ENCODE measurements around the gene SLC26A5.
"Not testable (repeated sequence)": the region's sequence is repeated elsewhere in the genome, so short reads cannot be mapped to it uniquely, and the experiment has no call there.

The SLC26A5 gene, protein sequence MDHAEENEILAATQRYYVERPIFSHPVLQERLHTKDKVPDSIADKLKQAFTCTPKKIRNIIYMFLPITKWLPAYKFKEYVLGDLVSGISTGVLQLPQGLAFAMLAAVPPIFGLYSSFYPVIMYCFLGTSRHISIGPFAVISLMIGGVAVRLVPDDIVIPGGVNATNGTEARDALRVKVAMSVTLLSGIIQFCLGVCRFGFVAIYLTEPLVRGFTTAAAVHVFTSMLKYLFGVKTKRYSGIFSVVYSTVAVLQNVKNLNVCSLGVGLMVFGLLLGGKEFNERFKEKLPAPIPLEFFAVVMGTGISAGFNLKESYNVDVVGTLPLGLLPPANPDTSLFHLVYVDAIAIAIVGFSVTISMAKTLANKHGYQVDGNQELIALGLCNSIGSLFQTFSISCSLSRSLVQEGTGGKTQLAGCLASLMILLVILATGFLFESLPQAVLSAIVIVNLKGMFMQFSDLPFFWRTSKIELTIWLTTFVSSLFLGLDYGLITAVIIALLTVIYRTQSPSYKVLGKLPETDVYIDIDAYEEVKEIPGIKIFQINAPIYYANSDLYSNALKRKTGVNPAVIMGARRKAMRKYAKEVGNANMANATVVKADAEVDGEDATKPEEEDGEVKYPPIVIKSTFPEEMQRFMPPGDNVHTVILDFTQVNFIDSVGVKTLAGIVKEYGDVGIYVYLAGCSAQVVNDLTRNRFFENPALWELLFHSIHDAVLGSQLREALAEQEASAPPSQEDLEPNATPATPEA

DNA sequence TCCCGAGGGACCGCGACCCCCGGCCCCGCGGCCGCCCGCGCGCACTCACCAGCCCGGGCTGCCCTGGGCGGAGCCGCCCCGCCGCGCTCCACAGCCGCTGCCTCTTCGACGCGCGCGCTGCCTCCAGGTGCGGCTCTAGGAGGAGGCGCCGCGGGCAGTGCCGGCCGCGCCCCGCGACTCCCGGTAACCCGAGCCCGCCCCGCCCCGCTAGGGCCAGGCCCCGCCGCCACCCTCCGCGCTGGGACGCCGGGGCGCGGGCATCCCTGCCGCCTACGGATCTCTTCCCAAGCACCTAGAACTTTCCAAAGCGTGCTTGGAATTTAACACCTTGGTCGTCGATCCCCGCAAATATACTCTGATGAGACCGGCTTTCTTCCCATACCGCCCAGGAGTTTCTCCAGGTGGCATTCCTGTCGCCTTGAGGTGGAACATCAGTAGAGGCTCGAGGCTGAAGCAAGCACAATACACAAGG is at the start of gene SLC26A5:
Gene SLC26A5 (minus strand): TSS at position 159 of the 472 bp plus-strand sequence. CDS start 24,693 bp downstream, outside the sequence.
- DNase-seq (ENCODE audit: low read depth in 4 of 4, low spot score in 1 of 4) = no peak

DNA sequence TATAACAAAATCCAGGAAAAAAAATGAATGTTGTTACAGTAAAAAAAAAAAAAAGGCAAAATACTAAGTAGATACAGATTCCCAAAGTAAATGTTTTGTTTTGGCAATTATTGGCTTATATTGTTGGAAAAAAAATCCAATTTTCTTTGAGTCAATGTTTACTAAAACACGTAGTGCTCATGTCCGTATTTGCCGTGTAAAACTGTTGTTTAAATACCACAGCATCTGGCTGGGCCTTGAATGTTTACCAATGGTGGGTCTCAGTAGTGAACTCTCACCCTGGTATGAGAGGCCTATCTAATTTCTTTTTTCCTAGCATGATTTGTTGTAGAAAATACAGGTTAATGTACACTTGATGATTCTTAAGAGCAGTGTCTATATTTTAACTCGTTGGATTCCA is 41.4 kb upstream of the SLC26A5 start:
- no peak for DNase-seq (ENCODE audit: low read depth in 4 of 4, low spot score in 1 of 4)

DNA sequence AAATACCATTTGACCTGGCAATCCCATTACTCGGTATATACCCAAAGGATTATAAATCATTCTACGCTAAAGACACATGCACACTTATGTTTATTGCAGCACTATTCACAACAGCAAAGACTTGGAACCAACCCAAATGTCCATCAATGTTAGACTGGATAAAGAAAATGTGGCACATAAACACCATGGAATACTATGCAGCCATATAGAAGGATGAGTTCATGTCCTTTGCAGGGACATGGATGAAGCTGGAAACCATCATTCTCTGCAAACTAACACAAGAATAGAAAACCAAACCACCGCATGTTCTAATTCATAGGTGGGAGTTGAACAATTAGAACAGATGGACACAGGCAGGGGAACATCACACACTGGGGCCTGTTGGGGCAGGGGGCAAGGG is 40.9 kb upstream of the SLC26A5 start:
- DNase-seq (ENCODE audit: low read depth in 4 of 4, low spot score in 1 of 4) = not testable (repeated sequence)

DNA sequence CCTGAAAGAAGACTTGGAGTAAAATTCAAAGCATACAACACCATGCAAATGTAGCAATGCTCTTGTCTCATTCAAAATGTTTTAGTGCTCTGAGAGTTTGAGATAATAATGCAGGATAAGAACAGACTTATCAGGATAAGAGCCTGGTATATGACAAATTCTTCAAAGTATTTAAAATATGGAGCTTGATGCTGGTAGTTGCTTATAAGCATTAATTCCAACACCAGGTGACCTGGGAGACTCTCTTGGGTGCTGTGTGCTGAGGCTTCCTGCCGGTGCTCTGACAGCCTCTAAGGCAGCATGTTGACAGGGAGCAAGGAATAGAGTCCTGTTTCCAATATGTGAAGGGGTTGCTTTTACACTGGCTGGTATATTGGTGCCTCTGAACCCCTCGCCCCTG is 34.8 kb upstream of the SLC26A5 start:
- no peak for DNase-seq (ENCODE audit: low read depth in 4 of 4, low spot score in 1 of 4)

DNA sequence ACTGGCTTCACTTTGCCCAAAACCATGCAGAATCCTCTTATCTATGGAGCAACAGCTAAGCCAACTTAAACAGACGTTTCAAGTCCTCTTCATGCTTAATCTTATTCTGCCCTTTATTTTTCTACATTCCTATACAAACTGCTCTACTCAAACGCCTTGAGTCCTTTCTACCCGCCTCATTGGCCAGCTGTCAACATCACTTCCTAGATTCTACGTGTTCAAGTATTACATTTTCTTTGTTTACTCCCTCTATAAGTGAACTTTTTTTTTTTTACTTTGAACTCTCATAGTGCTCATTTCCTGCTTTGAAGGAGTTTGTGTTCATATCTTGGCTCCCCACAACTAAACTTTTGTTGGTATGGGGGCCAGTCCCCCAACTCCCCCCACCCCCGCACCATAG is 28.9 kb upstream of the SLC26A5 start:
- DNase-seq (ENCODE audit: low read depth in 4 of 4, low spot score in 1 of 4) = no peak

DNA sequence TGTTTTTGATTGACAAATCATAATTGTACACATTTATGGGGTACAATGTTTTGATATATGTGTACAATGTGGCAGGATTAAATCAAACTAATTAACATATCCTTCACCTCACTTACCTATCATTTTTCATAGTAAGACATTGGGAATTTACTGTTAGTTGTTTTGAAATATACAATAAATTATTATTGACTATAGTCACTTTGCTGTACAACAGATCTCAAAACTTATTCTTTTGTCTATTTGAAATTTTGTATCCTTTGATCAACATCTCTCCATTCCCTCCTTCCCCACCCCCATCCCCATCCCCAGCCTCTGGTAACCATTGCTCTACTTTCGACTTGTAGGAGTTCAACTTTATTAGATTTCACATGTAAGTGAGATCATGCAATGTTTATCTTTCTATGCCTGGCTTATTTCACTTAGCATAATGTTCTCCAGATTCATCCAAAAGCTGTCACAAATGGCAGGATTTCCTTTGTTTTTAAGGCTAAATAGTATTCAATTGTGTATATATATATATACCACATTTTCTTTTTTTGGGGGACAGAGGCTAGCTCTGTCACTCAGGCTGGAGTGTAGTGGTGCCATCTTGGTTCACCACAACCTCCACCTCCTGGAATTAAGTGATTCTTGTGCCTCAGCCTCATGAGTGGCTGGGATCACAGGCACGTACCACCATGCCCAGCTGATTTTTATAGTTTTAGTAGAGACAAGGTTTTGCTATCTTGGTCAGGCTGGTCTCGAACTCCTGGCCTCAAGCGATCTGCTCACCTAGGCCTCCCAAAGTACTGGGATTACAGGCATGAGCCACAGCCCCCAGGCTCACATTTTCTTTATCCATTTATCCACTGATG is 23.3 kb upstream of the SLC26A5 start:
- DNase-seq (ENCODE audit: low read depth in 4 of 4, low spot score in 1 of 4) = no peak

DNA sequence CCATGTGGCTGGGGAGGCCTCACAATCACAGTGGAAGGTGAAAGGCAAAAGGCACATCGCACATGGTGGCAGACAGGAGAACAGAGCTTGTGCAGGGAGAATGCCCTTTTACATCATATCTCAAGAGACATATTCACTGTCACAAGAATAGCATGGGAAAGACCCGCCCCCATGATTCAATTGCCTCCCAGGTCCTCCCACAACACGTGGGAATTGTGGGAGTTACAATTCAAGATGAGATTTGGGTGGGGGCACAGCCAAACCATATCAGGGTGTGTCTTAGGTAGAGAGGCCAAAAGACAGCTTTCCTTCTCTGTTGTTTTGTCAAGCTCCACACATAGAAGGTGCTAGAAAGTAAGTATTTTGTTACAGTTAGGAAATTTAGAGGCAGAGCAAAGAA is 20.8 kb upstream of the SLC26A5 start:
- DNase-seq (ENCODE audit: low read depth in 4 of 4, low spot score in 1 of 4) = no peak

DNA sequence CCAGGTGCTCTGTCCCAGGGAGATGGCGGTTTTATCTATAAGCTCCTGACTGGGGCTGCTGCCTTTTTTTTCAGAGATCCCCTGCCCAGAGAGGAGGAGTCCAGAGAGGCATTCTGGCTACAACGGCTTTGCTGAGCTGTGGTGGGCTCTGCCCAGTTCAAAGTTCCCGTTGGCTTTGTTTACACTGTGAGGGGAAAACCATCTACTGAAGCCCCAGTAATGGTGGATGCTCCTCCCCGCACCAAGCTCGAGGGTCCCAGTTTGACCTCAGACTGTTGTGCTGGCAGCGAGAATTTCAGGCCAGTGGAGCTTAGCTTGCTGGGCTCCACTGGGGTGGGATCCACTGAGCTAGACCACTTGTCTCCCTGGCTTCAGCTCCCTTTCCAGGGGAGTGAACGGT is 16.4 kb upstream of the SLC26A5 start:
- no peak for DNase-seq (ENCODE audit: low read depth in 4 of 4, low spot score in 1 of 4)

DNA sequence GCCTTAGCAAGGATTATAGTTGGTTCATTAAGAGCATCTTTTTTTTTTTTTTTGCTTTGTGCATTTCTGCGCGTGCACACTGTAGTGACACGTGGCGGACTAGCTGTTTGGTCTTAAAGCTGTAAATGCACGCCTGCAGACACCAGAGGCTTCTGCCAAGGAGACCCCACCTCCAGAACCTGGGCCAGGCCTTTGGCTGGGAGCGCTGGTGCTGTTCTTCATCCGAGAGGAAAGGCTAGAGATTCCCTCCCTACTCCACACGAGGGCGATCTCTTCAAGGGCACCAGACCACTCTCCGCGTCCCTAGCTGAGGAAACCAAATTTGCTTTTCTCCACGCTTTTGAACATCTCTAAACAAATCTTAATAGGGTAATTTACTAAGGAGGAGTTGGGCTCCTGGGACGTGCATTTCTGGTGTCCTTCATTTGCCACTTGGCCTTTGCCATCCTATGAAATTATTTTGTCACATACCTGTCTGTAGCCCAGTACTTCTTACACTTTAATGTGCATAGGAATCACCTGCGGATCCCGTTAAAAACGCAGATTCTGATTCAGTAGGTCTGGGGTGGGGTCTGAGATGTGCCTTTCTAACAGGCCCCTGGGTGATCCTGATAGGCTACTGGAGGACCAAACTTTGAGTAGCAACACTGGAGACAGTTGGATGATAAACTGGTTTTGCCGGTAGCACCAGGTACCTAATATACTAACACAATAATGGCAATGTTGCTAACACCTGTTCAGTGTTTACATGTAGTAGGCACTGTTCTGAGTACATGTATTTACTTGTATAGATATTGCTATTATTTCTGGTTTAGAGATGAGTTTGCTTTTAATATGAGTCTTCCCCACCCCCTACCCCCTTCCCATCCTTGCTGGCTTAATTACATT is 1.3 kb upstream of the SLC26A5 start:
- DNase-seq (ENCODE audit: low read depth in 4 of 4, low spot score in 1 of 4) = peak in 2 of 4 experiments; percentile 12 to 19

DNA sequence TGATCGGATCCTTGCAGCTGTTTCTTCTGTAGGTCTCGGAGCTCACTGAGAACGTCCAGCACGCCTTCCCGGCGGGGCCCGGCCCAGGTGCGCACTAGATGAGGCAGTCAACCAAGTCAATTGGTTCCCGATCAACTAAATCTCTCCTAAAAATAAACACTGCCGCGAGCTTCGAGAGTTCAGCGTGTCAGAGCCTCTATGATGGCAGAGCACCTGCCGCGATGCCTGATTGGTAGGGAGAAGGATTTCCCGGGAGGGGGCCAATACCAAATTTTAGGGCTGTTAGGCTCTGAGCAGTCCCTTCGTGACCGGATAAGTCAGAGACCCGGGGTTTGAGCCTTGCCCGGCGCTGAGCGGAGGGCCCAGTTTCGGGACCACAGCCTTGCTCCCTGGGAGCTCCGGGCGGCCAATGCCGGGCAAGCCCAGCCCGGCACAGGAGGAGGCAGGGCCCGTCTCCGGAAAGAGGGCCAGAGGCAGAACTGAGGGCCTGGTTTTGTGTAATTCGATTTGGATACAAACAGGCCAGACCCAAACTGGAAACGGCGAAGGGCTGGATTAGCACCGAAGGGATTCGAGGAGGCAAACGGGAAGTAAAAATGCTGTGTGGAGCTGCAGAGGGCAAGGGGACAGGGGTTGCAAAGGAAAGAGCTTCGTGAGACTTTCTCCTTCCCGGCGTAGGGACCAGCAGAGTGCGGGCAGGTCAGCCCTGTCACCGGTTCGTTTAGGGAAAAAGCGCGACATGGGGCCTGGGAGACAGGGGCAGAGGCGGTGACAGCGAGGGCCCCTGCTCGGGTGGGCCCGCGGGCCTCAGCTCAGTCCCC is 569 bp downstream of the SLC26A5 start:
- DNase-seq (ENCODE audit: low read depth in 4 of 4, low spot score in 1 of 4) = no peak

DNA sequence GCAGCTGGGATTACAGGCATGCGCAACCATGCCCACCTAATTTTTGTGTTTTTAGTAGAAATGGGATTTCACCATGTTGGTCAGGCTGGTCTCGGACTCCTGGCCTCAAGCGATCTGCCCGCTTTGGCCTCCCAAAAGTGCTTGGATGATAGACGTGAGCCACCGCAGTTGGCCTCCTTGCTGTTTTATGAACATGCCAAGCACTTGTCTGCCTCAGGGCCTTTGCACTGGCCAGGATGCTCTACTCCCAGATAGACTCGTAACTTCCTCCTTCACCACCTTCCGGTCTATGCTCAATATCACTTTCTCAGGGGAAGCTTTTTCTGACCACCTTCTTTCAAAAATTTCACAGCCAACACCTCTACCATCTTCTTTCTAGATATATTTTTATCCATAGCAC is 6.3 kb downstream of the SLC26A5 start:
- no peak for DNase-seq (ENCODE audit: low read depth in 4 of 4, low spot score in 1 of 4)

DNA sequence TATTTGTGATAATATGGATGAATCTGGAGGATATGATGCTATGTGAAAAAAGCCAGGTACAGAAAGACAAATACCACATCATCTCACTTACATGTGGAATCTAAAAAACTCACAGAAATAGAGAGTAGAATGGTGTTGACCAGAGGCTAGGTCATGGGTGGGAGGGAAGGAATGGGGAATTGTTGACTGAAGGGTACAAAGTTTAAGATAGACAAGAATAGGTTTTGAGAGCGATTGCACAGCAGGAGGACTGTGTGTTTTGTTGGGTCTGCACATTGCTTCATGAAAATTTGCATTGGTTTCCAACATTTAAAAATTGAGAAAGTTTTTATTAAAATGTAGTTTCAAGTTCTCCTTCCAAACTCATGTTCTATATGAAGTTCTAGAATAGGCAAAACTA is 8.4 kb downstream of the SLC26A5 start:
- no peak for DNase-seq (ENCODE audit: low read depth in 4 of 4, low spot score in 1 of 4)

DNA sequence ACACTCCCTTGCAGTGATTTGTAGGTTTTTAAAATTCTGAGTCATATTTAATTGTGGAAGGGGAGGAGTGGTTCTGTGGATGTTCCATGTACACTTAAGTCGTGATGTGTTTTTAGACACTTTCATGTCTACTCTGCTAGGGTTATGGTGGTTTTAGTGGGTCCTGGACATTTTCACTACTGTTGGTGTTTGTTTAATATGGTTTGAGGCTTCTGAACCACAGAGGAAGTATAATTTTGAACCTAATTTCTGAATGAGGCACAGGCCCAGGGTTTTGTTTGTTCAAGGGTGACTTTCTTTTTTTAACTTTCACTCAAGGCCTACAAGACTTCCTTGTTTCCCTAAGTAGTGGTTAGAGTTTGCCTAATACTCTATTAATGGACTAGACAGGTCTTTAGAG is 13.3 kb downstream of the SLC26A5 start:
- no peak for DNase-seq (ENCODE audit: low read depth in 4 of 4, low spot score in 1 of 4)

DNA sequence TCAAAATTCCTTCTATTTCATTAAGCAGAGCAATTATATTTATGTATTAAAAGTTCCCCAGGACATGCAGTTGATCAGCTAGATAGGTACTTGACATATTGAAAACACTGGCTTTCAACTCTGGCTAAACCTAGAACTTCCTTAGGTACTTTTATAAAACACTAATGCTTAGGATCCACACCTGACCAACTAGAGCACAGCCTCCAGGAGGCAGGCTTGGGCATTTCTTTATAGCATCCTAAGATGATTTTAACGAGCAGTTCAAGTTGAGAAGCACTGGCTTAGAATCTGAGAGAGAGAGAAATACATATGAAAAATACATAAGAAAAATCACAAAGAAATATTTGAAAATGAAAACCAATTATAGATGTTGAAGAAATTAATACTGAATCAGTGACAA is 20.8 kb downstream of the SLC26A5 start:
- no peak for DNase-seq (ENCODE audit: low read depth in 4 of 4, low spot score in 1 of 4)

DNA sequence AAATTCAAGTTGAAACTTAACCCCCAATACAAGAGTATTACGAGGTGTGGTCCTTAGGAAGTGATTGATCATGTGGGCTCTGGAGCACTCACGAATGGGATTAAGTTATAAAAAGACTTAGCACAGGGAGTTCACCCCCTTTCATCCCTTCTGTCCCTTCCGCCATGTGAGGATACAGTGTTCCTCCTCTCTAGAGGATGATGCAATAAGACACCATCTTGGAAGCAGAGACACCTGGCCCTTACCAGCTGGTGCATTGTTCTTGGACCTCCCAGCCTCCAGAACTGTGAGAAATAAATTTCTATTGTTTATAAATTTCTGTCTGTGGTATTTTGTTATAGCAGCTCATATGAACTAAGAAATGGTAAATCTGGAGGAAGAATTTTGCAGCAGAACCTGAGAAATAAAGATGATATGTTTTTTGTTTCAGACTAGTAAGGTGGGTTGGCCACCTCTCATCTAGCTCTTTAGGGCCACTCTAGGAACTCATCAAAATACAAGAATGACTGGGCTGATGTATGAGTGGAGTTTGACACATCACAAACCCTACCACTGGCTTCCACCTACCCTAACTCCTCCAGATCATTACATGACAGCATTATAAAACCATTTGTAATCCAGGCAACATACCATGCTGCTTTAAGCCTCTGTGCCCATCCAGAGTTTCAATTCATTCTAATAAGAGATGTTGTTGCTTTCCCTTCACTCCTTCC is 22.4 kb downstream of the SLC26A5 start:
- DNase-seq (ENCODE audit: low read depth in 4 of 4, low spot score in 1 of 4) = no peak

DNA sequence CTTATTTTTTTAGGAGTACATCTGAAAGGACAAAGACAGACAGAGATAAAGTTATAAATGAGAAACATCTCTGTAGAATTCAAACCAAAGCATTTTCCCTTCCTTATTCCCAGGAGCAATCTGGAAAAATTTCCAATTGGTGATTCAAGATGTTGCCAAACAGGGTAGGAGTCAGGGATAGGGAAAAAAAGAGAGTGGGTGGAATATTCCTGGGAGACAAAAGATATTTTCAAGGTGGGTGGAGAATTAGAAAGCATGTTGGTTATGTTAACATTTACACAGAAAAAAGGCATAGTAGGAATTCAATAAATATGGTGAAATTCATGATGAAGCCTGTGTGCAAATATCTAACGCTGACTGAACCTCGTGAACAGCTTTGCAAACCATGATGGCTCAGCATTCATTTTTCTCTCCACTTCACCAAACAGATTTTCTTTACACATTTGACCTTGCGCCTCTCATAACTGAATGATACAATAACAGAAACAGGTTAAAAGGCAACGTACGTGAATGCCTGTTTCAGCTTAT is 25.1 kb downstream of the SLC26A5 start:
- DNase-seq (ENCODE audit: low read depth in 4 of 4, low spot score in 1 of 4) = no peak

DNA sequence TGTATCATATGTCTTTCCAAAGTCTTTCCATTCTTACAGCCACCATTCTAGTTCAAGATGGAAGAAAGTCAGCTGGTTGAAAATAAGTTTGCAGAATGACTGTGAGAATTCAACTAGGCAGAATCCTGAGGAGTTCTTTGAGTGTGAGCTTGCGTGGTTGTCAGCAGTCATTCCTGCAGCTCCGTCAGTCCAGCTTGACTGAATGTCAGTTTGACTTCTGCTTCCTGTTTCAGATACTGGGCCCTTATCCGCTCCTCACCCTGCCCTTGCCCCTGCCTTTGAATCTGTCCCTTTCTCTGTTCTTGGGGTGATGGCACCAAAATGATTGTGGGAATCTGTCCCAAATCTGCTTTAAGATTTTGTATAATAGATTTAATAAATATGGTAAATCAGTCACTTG is 27.8 kb downstream of the SLC26A5 start:
- DNase-seq (ENCODE audit: low read depth in 4 of 4, low spot score in 1 of 4) = no peak

DNA sequence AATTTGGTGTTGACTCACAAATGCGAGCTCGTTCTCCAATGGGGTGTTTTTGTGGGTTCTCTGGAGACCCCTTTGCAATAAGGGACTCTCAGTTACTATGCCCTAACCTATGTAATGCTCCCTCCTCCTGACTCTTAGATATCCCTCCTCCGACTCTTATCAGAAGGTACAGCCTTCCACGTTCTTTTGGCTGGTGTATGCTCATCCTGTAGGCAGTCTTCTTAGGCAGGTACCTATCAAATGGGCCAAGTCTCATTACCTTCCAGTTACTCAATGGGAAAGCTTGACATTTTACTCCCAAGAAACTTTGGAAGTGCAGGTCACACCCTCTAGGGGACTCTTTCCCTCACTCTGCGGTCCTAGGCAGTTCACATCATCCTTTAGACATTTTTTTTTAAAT is 32.6 kb downstream of the SLC26A5 start:
- DNase-seq (ENCODE audit: low read depth in 4 of 4, low spot score in 1 of 4) = no peak

DNA sequence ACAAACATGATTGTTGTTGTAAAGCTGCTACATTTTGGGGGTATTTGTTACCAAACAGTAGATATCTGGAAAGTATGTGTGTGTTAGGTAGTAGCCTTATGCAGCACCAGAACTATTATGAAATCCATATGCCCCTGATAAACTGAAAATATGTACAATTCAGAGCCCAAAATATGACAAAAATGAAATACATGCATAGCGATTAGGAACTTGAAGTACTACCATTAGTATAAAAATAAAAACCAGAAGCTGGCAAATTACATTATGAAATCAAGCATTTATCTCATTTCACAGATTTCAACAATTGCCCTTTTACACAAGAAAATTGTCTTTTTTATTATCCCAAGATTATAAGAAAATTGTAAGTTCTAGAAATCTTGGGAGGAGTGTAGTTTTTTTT is 33.9 kb downstream of the SLC26A5 start:
- DNase-seq (ENCODE audit: low read depth in 4 of 4, low spot score in 1 of 4) = no peak

Data from stimulated activated CD4-positive, alpha-beta T cell treated with anti-CD3 and anti-CD28 coated beads, Interleukin-1b, Interleukin-23, amount 100 ng/mL, for 24 hours (primary cell).